AG20443 (cell line): ENCODE measurements around the gene ANAPC2.
"Not testable (repeated sequence)": the region's sequence is repeated elsewhere in the genome, so short reads cannot be mapped to it uniquely, and the experiment has no call there.

Experiments
- DNase-seq: peaks from one replicate; pipeline ENCODE4 v3.0.0; 2012; ENCODE audit warnings: low spot score, mixed read lengths

The ANAPC2 gene

DNA sequence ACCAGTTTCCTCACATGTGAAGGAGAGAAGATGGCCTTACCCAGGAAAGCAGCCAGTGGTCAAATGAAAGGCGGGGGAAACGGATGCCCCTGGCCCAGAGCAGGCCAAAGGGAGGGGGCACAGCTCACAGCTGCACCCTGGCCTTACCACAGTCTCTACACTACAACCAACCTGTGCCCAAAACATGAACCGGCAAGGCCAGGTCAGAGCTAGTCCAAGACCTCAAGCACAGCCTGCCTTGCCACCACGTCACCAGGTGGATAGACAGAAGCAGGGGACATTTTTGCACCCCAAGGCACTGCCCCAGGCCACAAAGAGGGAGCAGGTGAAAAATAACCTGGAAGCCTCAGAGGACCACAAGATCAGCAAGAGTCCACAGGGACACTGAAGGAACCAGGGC is 44.9 kb downstream of the ANAPC2 start:
- DNase-seq, result no peak

DNA sequence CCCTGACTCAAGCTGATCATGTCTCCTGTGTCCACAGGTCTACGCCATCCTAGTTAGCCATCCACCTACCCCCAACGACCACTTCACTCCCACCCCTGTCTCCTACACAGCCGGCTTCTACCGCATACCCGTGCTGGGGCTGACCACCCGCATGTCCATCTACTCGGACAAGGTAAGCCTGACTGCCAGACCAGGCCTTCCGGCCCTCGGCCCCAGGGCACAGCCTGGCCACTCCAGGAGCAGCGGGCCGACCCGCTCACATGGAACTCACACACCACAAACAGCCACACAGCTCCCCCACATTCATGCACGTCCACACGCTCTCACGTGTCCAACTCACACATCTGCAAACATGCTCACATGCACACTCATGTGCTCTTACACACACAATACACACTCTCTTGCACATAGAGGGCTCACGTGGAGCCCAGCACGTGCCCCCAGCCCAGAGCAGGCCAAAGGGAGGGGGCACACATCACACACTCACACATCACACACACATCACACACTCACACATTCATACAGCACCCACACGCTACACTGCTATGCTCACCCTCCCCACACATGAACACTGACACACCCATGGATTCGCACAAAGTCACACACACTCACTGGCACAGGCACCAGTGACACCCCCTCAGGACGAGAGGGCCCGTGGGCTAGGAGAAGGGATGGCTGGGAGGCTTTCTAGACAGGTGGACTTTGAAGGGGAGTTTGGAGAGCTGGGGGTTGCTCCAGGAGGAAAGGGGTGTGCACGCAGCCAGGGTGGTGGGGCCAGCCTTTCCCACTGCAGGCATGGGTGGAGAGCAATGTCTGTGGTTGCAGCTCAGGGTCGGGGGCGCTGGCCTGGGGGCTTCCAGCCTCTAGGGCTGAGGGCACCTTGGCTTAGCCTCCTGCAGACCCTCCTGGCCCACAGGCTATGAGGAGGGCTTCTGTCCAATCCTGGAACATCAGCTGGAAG is 46.1 kb downstream of the ANAPC2 start:
- no peak for DNase-seq

DNA sequence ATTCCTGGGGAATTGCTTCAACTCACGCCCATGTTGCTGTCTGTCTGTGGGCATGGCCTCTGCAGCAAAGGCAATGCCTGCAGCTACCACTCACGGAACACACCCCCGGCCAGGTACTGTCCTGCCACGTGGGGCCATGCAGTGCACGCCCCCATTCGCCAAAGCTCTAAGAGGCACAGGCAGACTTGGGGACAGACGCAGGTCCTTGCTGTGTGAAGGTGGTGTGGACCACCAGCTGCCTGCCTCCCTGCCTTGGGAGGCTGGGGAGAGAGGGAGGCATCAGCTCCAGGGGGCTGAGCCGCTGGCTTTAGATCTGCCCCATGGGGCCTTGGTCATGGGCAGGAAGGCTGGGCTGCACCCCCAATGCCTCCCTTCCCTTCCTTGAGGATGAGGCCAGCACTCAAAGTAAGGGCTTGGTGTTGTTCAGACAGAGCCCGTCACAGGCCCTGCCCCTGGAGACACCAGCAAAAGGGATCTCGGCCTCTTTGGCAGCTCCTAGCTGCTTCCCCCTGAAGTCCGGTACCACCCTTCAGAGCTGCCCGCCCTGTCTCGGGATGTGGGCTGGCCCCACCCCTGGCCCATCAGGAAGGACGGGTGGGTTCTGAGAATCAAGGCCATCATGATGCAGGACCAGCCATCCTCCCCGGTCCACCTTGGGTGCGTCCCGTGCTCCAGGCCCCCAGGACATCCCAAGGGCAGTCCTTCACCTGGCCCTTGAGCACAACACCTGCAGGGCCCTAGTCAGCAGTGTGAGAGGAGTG is 47.1 kb downstream of the ANAPC2 start:
- DNase-seq, result no peak

DNA sequence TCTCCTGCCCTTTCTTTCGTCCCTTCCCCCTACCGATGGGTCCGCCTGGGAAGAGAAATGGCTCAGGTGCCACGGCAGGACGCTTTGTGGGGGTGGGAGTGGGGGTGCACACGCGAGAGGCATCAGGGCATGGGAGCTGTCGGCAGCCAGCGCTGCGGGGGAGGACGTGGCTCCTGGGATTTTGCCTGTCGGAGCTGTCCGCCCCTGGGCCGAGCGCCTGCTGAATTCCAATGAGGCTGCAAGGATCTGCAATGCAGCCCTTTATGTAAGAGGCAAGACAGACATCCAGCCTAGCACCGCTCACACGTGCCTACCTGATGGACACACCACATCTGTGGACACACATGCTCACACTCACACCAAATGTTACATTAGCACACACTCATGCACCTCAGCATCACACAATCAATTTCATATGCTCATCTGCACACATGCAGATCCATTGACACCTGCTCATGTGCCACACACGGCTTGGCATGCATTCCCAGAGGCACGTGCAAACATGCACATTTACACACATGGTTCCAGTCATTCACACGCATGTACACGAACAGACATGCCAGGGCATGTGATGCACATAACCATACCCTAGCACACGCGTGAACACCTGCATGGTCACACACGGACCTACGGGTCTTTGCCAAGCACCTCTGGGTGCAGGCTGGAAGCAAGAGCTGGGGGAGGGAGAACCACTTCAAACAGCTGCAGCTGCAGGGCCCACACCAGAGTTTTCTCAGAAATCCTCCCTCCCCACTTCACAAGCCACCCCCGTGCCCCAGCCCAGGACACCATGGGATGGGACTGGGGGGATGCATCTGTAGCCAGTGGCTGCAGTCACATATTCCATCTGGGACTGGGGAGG is 48.0 kb downstream of the ANAPC2 start:
- DNase-seq, result no peak

DNA sequence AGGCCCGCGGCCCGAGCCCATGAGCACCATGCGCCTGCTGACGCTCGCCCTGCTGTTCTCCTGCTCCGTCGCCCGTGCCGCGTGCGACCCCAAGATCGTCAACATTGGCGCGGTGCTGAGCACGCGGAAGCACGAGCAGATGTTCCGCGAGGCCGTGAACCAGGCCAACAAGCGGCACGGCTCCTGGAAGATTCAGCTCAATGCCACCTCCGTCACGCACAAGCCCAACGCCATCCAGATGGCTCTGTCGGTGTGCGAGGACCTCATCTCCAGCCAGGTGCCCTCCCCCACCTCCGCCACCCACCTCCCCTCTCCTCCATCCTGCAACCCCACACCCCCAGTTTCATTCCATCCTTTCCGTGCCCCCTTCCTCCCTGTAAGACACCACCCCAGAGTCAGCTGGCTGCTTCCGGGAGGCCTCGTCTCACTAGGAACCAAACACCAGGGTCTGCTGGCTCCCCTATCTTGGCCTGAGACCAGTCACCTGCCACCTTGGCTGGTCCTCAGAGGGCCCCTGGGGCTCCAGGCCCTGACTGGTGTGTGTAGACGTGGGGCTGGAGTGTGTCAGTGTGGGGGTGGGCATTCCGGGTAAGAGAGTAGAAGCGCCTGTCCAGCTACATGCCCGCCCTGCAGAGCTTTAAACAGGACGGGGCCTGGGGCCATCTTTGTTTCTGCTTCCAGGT is 48.8 kb downstream of the ANAPC2 start:
- no peak for DNase-seq

DNA sequence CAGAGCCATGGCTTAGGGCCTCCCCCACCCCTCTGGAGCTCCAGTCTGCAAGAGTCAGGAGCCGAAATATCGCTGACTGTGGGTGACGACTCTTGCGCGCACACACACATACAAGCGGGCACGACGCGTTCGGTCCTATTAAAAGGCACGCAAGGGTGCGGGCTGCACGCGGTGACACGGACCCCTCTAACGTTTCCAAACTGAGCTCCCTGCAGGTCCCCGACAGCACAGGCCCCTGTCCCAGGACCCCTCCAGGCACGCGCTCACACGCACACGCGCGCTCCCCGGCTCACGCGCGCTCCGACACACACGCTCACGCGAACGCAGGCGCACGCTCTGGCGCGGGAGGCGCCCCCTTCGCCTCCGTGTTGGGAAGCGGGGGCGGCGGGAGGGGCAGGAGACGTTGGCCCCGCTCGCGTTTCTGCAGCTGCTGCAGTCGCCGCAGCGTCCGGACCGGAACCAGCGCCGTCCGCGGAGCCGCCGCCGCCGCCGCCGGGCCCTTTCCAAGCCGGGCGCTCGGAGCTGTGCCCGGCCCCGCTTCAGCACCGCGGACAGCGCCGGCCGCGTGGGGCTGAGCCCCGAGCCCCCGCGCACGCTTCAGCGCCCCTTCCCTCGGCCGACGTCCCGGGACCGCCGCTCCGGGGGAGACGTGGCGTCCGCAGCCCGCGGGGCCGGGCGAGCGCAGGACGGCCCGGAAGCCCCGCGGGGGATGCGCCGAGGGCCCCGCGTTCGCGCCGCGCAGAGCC is 49.5 kb downstream of the ANAPC2 start, which contains the start of gene GRIN1:
Gene GRIN1, plus strand, starts transcription at position 433 of the 746 bp plus-strand sequence. CDS start 333 bp downstream, outside the sequence.
- peak; percentile 80 for DNase-seq

DNA sequence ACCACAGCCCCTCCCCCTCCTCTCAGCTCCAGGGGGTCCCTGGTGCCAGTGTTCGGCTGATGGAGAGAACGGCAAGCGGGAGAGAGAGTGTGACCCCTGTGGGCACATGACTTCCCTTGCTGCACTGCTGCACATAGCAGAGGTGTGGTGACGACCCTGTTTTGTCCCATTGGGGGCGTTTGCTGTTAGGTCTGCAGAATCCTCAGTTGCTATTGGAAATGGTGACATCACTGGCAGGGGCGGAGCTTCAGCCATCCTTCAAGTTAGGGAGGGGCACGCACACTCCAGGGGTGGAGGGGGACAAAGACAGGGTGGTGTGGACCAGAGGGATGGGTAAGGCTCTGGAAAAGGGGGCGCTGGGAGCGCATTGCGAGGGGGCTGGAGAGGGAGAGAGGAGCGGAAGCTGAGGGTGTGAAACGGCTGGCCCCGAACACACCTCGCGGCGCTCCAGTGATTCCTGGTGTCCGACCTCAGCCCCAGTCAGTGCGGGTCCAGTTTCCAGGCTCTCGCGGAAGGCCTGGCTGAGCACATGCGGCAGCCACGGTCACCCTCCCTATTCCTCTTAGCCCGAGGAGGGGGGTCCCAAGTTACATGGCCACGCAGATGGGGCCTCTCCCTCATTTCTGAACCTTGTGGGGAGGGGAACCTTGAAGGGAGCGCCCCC is 50.2 kb downstream of the ANAPC2 start:
- no peak for DNase-seq

DNA sequence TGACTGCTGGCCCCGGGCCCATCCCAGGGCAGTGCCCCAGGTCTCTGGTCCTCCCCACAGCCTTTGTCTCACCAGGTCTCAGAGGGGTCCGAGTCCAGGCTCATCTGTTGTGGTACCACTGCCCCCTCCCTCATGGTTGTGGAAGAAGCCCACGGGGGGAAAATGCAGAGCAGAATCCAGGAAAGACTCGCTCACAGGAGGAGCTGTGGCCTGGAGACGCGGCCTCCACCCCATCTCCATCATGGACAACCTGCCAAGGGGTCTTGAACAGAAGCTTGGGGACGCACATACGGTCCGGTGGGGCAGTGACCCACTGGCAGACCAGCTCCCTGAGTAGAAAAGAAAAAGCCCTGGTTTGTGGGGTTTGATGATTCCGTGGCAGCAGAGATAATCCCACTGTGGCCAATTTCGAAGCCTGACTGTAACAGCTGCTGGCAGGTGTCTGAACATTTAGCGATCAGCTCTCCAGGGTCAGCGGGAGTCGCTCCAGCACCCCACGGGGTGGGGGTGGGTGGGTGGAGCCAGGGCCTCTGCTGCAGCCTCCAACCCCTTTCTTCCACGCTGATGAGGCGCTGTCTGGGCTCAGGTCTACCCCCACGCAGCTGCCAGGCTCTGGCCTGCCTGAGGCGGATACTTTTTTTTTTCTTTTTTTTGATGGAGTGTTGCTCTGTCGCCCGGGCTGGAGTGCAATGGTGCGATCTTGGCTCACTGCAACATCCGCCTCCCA is 51.3 kb downstream of the ANAPC2 start:
- DNase-seq, result no peak

DNA sequence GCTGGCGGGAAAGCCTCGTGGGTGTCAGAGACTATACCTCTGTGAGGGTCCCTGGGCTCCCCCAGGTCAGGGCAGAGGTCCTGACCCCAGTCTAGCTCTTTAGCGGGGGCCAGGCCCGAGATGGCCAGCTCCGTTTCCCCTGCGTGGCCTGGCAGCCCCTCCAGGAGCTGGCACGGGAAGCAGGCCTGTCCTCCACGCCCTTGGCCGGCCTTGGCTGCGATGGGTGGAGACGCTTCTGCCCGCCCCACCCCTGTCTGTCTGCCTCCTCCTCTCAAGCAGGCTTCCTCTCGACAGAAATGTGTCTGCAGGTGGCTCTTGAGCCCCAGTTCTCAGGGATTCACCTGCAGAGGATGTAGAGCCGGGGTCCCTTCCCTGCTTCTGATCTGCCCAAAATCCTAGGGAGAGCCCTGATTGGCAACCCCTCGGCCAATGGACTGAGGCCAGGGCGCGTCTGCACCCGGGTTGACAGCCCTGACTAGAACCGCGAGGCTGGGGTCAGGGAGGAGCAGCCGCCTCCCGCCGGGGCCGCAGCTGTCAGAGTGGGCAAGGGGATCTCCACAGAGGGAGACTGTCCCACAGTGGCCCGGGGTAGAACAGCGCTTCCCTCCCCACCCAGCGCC is 52.0 kb downstream of the ANAPC2 start:
- DNase-seq, result no peak

DNA sequence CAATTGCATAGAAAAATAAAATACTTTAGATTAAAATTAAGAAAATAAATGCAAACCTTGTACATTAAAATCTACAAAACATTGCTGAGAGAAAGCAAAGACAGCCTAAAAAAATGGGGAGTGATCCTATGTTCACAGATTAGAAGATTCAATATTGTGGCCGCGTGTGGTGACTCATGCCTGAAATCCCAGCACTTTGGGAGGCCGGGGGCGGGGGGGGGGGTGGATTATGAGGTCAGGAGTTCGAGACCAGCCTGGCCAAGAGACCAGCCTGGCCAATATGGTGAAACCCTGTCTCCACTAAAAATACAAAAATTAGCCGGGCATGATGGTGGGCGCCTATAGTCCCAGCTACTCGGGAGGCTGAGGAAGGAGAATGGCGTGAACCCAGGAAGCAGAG is 53.2 kb downstream of the ANAPC2 start:
- DNase-seq, result not testable (repeated sequence)

DNA sequence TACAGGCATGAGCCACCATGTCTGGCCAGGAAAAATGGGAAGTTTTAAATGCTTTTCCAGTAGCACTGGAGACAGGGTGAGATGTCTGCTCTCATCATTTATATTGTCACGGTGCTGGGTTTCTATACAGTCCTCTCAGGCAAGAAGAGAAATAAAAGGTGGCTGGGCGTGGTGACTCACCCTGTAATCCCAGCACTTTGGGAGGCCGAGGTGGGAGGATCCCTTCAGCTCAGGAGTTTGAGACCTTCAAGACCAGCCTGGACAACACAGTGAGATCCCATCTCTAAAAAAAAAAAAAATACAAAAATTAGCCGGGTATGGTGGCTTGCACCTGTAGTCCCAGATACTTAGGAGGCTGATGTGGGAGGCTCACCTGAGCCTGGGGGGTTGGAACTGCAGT is 54.2 kb downstream of the ANAPC2 start:
- no peak for DNase-seq

DNA sequence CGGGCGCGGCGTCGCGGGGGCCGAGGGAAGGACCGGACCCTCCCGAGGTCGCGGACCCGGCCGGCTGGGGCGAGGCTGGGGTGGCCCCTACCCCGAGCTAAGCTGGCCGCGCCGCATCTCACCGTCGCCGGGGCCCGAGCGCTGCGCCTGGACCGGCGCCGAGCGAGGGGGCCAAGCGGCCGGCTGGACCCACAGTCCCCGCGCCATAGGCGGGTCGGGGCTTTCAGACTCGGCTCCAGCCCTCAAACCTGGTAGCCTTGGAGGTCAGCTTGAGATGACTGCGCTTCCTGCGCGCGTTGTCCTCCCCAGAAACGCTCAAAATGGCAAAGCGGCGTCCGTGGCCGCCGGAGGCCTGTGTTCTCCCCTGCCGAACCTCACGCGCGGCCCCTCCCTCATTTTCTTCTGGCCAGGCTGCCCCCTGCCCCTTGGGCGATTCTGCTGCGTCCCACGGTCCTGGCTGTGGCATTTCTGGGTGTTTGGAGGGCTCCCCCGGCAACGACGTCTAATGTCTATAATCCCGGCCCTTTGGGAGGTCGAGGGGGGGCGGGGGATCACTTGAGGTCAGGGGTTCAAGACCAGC is 58.1 kb downstream of the ANAPC2 start:
- no peak for DNase-seq

DNA sequence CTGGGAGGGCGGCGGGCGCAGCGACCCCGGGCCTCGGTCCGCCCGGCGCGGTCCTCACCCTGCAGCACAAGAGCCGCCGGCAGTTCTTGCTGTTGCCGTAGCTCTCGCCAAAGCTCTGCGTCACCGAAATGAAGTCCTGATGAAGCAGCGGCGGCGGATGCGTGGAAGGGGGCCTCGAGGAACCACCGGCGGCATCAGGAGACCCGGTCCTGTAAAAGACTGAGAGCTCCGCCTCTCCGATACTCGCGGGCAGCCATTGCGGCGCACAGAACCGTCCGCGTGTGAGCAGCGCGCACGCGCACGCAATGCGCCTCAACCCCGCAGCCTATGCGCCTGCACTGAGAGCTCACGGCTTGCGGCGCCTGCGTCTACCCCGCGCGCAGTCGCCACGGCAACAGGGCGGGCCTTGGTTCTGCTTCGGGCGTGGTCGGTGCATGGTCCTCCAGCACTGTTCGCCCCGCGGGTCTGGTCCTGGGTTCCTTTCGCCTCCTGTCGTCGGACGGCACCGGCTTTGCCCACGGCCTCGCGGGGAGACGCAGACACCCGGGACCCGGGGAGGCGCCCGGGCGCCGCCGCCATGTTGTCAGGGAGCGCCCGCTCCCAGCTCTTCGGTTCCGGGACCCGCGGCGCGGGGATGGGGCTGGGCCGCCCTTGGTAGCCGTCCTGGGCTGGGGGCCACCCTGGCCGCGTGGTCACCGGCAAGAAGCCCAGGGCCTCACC is 58.7 kb downstream of the ANAPC2 start:
- DNase-seq, result peak; percentile 99

DNA sequence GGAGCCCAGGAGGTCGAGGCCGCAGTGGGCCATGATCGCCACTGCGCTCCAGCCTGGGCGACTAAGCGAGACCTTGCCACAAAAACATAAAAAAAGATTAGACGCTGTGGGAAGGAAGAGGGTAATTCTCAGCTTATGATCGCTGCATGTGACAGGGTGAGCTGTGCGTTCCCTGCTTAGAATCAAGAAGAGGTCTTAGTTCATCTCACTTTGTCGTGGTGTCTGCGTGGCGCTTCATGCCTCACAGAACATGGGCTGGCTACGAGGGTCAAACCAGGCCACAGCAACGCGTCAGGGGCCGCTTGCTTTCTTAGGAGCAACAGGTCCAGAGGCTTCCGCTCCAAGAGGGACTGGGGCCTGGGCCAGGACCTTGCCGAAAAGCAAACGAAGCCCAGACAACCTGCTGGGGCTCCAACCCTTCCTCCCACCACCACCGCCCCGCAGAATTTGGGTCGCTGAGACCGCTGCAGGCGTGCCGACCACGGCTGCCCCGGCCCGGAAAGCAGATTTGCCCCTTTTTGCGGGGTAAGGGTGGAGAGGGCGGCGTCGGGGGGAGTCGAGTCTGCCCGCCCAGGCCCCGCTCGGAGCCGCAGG is 59.4 kb downstream of the ANAPC2 start:
- no peak for DNase-seq

DNA sequence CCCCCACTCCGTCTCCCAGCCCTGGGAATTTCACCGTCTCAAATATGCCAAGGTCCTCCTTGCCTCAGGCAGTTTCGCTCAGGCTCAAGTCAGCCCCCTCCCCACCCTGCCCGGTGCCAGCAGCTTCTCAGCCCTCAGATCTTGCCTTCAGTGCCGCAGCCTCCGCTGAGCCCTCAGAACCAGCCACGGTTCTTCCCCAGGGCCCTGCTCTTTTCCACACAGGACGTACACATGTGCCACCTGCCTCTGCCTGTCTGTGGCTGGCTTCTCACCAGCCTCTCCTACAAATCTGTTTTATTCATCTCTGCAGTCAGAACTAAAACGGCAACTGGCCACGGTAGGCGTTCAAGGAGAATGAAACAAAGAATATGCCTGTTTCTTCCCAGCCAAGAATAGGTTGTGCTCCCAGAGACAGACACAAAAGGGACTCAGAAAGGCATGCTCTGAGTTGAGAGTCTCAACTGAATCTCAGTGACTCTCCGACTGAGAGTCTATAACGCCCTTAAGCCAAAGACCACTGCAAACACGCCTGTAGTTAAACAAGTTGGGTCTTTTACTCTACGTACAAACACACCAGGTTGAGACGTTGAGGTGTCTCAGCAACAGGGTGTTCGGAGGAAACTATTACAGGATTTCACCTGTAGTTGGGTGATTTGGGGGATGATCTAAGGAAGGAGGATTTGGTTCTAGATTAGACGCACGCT is 60.0 kb downstream of the ANAPC2 start:
- DNase-seq, result no peak

DNA sequence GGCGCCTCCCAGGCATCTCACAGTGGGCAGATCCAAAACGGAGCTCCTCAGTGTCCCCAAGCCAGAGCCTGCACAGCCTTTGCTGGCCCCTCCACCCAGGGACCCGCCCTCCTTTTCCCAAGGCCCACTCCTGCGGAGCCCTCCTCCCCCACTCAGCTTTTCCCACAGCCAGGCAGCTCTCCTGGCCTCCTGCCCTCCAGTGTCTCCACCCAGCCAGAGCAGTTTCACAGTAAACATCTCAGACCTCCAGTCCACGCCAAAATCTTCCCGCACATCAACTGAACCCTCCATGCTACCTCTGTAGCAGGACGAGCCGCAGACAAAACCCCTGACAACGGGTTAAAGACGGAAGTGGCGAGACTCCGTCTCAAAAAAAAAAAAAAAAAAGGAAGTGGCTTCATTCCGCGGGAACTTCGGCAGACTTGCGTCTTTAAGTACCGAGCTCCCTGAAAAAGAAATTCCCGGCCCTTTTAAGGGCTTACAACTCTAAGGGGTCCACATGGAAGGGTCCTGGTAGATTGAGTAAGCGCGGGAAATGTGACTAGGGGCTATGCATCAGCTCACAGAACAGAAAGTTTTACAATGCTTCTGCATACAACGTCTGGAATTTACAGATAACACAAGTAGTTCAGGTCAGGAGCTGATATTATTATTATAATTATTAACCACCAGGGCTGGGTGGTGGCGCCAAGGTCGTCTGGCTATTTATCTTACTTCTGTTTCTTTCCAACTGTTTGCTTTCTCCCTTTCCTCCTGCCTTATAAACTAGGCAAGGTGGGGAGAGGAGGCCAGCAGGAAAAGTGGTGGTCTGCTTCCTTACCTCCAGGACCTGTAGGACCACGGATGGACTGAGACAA is 60.8 kb downstream of the ANAPC2 start:
- no peak for DNase-seq
